Testis (tissue), 3 donors: ENCODE measurements around the gene NEAT1. TPM values are rescaled to one million over a fixed set of nuclear protein-coding genes. Genes with fewer than 3 reads are reported as not detected.
A peak's percentile ranks its signal among the peaks of the same experiment; 100 is the strongest.

Experiments used
- DNase-seq: peaks from one replicate; pipeline ENCODE4 v3.0.0-alpha.2; 2019
- H3K27ac ChIP-seq, 2 donors: fragments of 200-600 bp; sonication (generic); one replicate each; pipeline ENCODE4 v1.5.1; 2019
- H3K27me3 ChIP-seq: fragments of 200-600 bp; sonication (generic); one replicate; pipeline ENCODE4 v1.5.1; 2019
- H3K36me3 ChIP-seq: fragments of 200-600 bp; sonication (generic); one replicate; pipeline ENCODE4 v1.5.1; 2017; ENCODE audit warnings: low read depth; ENCODE audit errors: missing control alignments
- H3K4me1 ChIP-seq: fragments of 200-600 bp; sonication (generic); one replicate; pipeline ENCODE4 v1.5.1; 2019
- H3K4me3 ChIP-seq, 2 donors: fragments of 200-600 bp; sonication (generic); one replicate each; pipeline ENCODE4 v1.5.1; 2017 to 2019
- H3K9me3 ChIP-seq: fragments of 200-600 bp; sonication (generic); one replicate; pipeline ENCODE4 v1.5.1; 2017
- POLR2A ChIP-seq: fragments of 450-650 bp; IDR thresholded peaks from one replicate; pipeline ENCODE4 v1.6.1; 2017; ENCODE audit warnings: antibody characterized with exemption, mild to moderate bottlenecking, moderate library complexity
- WGBS, 2 donors: methylation state at CpG; one replicate each; pipeline ENCODE4 v1.1.5; 2018; 5-methylcytosine and 5-hydroxymethylcytosine counted together
- intact Hi-C: fragments of 100-400 bp; cut with DNase I; formaldehyde crosslinking; loops from one replicate; pipeline ENCODE4 v1.15.1; 2023; ENCODE audit warnings: low total_unique reads
- polyA plus RNA-seq: library from polyadenylated mRNA; stranded (reverse); fragments of 350-450 nt; fragmentation: Illumina TruSeq; extraction: RNeasy Lipid Tissue Mini Kit (QIAGEN cat#74804); gene quantifications from one replicate; pipeline ENCODE4 v1.2.3, GENCODE V29; 2014; ENCODE audit warnings: low read depth, low replicate concordance; ENCODE audit not compliant: insufficient read depth
- total RNA-seq, 2 donors: library from RNA; depleted of rRNA; stranded (reverse); fragments of >200 nt; gene quantifications; one replicate each; pipeline ENCODE4 v1.2.3, GENCODE V29; 2016
- TF ChIP-seq, protein P1 (sequence below), 3 experiments: fragments of 450-650 bp in 2 of 3; fragments of 200-600 bp in 1 of 3; sonication (generic) in 1 of 3; IDR thresholded peaks; one replicate each; pipeline ENCODE4 v1.5.1; 2016 to 2019; ENCODE audit warnings: antibody characterized with exemption in 3 of 3, mild to moderate bottlenecking in 2 of 3, moderate library complexity in 1 of 3

Gene NEAT1
- total and polyA plus RNA-seq, 3 donors from 2014 or later, result 189 to 243 (median 230) TPM

DNA sequence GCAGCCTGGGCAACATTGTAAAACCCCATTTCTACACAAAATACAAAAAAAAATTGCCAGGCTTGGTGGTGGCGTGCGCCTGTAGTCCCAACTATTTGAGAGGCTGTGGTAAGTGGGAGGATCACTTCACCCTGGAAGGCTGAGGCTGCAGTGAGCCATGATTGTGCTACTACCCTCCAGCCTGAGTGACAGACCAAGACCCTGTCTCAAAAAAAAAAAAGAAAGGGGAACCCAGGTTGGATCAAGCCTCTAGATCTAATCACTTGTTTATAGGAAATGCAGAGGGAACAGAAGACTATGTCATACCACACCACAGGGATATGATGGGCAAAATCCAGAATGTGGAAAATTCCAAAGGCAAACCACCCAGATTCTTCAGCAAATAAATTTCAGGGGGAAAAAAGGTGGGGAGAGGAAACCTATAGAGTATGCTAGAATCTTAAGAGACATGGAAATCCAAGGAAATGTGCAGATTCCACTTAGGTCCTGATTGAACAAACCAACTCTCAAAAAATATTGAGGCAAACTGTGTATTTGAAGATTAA lies 59.8 kb downstream of the NEAT1 start:
- intact Hi-C loops, result no loop called here
- Histone ChIP-seq H3K27ac (peak overlapping the region; percentile 65 to 95), H3K9me3 (no peaks in the 10 kb centered on the region), H3K4me1 (peaks cover 43% of the 10 kb centered on the region), H3K27me3 (no peaks in the 10 kb centered on the region), H3K36me3 (no peaks in the 10 kb centered on the region), H3K4me3 (no peak overlapping the region)
- DNase-seq, result no peak
- WGBS, 2 donors, result 94 to 100% methylated on average over 2 of the region's 2 CpGs
- TF ChIP-seq, protein P1, sequence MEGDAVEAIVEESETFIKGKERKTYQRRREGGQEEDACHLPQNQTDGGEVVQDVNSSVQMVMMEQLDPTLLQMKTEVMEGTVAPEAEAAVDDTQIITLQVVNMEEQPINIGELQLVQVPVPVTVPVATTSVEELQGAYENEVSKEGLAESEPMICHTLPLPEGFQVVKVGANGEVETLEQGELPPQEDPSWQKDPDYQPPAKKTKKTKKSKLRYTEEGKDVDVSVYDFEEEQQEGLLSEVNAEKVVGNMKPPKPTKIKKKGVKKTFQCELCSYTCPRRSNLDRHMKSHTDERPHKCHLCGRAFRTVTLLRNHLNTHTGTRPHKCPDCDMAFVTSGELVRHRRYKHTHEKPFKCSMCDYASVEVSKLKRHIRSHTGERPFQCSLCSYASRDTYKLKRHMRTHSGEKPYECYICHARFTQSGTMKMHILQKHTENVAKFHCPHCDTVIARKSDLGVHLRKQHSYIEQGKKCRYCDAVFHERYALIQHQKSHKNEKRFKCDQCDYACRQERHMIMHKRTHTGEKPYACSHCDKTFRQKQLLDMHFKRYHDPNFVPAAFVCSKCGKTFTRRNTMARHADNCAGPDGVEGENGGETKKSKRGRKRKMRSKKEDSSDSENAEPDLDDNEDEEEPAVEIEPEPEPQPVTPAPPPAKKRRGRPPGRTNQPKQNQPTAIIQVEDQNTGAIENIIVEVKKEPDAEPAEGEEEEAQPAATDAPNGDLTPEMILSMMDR (IDR thresholded peaks at IDR 0.05), result no peak
- no peak for TF ChIP-seq POLR2A

DNA sequence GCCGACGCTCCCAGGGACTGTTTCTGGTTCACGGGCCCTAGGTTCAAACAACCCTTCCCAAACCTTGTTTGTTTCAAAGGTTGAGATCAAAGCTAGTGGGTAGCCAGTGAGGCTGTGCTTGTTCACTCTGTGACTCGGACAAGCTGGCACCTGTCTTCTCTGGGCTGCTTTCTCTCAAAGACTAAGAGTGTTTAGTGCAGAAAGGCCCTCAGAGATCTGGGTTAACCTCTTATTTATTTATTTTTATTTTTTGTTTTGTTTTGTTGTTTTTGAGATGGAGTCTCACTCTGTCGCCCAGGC lies 63.3 kb downstream of the NEAT1 start:
- Histone ChIP-seq H3K27me3 (no peaks in the 10 kb centered on the region), H3K27ac (peak overlapping the region; percentile 76 to 96), H3K9me3 (no peaks in the 10 kb centered on the region), H3K4me1 (peaks cover 52% of the 10 kb centered on the region), H3K4me3 (no peak overlapping the region), H3K36me3 (no peaks in the 10 kb centered on the region)
- intact Hi-C loops, result no loop called here
- TF ChIP-seq, protein P1 (IDR thresholded peaks at IDR 0.05), result no peak
- no peak for TF ChIP-seq POLR2A
- 48 to 66% methylated on average over 5 of the region's 5 CpGs for WGBS, 2 donors
- DNase-seq, result no peak

DNA sequence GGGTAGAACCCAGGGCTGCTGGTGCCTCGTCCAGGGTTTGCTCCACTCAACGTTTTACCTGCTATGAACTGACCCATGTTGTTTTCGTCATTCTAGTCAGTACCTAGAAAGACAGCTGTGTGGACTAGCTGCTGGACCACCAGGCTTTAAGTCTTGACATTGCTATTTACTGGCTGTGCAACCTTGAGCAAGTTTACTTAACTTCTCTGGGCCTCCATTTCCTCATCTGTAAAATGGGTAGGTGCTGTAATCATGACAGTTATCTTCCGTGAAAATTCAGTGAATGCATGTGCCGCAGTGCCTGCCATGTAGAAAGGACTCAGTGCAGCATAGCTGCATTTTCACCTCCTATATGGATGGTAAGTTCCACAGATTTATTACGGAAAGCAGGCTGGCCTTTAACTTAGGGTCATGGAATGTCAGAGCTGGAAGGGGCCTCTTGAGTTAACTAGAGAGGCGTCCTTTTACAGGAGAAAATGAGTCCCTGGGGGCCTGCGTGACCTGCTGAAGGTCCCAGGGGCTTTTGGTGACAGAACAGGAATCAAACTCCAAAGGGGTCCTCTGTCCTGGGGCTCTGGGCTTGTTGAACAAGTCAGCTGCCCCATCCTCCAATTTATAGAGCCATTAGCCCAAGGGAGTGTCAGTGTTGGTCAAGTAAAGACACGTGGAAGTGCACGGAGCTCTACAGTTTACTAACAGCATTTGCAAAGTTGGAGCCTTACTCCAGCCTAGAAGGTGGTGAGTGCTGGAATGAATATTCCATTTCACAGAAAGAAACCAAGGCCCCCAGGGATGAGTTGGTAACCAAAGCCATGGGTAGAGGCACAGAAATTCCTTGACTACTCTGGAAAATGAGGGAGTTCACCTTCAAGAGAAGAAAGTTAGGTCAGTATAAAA lies 64.2 kb downstream of the NEAT1 start:
- 71 to 77% methylated on average over 10 of the region's 10 CpGs for WGBS, 2 donors
- no peaks in the 10 kb centered on the region for H3K36me3 ChIP-seq

DNA sequence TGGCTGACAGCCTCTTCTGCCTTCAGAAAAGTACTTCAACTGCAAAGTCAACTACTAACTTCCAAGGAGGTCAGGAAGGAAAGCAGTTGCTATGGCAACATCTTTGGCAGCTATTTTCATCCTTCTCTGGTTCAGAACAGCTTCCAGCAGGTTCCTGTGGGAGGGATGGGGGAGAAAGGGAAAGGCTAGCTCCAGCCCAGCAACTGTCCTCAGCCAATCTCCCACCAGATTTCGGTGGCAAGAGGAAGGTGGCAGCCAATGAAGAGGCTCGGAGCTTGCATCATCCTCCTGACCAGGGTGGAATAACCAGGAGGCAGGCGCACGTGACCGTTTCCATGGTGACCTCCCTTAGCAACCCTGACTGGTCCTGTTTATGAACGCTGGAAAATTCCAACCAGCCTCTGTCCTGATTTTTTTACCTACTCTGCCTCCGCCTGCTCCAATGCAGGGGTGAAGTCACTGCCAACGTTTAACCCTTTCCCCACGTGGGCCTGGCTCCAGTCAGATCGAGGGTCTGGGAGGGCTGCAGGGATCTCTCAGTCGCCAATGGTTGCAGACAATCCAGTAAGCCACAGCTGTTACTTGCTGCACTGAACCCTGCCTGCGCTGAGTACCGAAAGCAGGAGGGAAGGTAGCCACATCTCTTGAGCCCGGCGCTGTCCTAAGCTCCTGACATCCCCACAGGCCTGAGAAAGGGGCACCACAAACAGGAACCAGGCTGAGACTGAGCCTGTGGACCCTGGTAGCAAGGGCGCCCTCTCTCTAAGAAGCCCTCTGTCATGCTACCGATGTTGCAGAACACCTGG lies 65.1 kb downstream of the NEAT1 start:
- WGBS, 2 donors, result 15 to 23% methylated on average over 9 to 15 of the region's 17 CpGs
- intact Hi-C loops, result no loop called here

More for the DNA sequence above, 64.2 kb downstream of the NEAT1 start:
- intact Hi-C loops, result no loop called here
- no peak overlapping the region for H3K4me3 ChIP-seq
- H3K4me1 ChIP-seq, result peaks cover 52% of the 10 kb centered on the region
- TF ChIP-seq POLR2A, result no peak
- TF ChIP-seq, protein P1 (IDR thresholded peaks at IDR 0.05), result no peak
- H3K9me3 ChIP-seq, result no peaks in the 10 kb centered on the region
- peak overlapping the region; percentile 76 to 96 for H3K27ac ChIP-seq
- no peak for DNase-seq
- H3K27me3 ChIP-seq, result no peaks in the 10 kb centered on the region

More for the DNA sequence above, 65.1 kb downstream of the NEAT1 start:
- no peak for TF ChIP-seq POLR2A
- TF ChIP-seq, protein P1 (IDR thresholded peaks at IDR 0.05), result no peak
- Histone ChIP-seq H3K9me3 (no peaks in the 10 kb centered on the region), H3K27me3 (no peaks in the 10 kb centered on the region), H3K27ac (peak overlapping the region; percentile 90 to 96), H3K4me1 (peaks cover 59% of the 10 kb centered on the region), H3K4me3 (no peak overlapping the region), H3K36me3 (no peaks in the 10 kb centered on the region)
- peak; percentile 99 for DNase-seq
